Renal cortical epithelial cell (primary cell): ENCODE measurements around the gene ELMO1. TPM values are rescaled to one million over a fixed set of nuclear protein-coding genes. Genes with fewer than 3 reads are reported as not detected.

Experiments used
- DNase-seq: peaks from one replicate; pipeline ENCODE4 v3.0.0-alpha.2; 2011; ENCODE audit warnings: low read depth
- total RNA-seq: library from RNA; depleted of rRNA; stranded (reverse); fragments of >200 nt; gene quantifications from 2 replicates; pipeline ENCODE4 v1.2.3, GENCODE V29; 2014

ELMO1 gene
- total RNA-seq, 1 donor from 2014 or later, result 1.7 TPM

DNA sequence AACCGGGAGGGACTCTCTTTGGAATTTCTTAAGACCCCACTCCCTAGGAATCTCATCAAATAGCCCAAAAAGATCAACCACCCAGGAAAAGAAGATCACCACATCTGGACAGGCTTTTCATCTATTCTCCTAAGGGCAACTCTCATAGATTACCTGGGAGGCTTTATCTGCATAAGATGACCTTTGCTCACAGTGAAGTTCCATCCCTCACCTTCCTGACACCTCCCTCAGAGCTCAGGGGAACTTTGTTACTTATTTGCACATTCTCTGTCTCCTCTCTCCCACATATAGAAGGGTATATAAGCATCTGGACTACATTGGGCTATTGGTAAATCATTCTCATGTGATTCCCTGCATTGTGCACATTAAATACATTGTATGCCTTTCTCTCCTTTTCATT is 80.1 kb downstream of the ELMO1 start:
- no peak for DNase-seq

- DNase-seq, result no peak
Observed at GRCh38 chr7:37367010-37367409, 81.7 kb downstream of the ELMO1 start.

DNA sequence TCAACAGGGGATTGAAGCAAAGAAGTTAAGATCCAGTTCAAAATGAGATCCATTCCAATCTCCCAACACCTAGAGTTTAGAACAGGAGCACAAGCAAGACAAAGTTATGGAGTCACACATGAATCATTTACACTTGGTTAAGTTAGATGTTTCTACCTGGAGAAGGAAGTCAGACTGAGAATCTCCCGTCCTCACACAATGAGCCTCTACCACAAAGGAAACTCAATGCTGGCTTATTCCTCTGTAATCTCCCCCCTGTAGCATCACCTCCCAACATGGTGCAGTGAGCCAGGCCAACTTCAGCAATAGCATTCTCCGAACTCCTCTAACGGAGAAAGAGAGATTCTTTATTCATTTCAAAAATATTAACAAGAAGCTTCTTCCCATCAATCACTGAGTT is 82.2 kb downstream of the ELMO1 start:
- no peak for DNase-seq

GRCh38 chr7:37365405-37365804 is 83.3 kb downstream of the ELMO1 start:
- DNase-seq, result no peak

DNA sequence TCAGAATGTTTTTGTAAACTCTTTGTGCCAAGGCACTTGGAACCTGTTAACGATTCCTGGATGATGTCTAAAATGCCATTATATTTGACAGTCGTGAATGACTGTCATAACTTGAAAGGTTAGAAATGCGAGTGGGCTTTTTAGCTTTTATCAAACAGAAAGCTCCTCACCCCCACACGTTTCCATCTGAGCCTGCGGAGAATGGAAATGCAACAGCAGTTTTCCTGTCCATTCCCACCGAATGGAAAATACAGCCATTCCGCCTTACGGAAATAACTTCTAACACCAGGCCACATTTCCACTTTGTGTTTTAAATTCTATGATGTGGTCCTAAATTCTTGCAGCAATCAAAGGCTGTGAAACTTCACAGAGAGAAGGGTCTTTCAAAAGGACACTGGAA is 83.8 kb downstream of the ELMO1 start:
- DNase-seq, result no peak

DNA sequence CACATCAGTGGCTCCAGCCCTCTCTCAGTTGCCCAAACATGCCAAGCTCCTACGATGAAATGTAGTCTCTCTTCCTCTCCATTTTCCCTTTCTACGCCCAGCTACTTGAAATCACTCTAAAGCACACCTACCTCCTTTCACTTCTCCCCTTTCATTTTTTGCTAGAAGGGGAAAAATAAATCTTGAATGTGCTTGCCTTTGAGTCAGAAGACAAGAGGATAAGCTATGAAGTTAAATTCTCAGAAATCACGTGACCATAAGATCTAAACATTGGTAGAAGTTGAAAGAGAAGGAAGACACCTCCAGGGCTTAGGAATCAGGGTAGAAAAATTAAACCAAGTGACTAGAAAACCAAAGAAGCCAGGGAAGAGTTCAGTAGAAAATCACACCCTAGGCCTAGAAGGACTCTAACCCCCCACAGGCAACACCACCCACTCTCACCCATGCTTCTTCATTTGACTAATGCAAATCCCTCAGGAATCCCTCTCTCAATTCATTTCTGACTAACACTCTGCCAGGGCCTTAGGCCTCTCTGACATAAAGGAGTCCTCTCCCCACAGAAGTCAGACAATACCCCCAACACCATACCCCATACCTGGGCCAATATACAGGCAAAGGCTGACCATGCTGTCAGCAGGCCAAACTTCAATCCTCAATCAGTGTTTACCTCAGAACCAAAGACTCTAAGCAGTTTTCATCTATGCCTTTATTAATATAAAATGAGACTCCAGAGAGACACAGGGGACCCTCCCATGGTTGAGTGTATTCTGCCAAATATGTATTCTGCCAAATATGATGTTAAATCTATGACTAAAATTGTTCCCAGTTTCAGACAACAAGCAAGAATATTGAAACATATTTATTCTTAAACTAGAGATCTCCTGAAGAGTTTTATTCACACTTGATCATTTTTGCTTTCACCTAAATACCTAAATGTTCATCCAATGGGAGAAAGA is 84.8 kb downstream of the ELMO1 start:
- DNase-seq, result no peak

GRCh38 chr7:37362802-37363201 is 85.9 kb downstream of the ELMO1 start:
- no peak for DNase-seq

GRCh38 chr7:37360484-37360883 is 88.2 kb downstream of the ELMO1 start:
- DNase-seq, result no peak

DNA sequence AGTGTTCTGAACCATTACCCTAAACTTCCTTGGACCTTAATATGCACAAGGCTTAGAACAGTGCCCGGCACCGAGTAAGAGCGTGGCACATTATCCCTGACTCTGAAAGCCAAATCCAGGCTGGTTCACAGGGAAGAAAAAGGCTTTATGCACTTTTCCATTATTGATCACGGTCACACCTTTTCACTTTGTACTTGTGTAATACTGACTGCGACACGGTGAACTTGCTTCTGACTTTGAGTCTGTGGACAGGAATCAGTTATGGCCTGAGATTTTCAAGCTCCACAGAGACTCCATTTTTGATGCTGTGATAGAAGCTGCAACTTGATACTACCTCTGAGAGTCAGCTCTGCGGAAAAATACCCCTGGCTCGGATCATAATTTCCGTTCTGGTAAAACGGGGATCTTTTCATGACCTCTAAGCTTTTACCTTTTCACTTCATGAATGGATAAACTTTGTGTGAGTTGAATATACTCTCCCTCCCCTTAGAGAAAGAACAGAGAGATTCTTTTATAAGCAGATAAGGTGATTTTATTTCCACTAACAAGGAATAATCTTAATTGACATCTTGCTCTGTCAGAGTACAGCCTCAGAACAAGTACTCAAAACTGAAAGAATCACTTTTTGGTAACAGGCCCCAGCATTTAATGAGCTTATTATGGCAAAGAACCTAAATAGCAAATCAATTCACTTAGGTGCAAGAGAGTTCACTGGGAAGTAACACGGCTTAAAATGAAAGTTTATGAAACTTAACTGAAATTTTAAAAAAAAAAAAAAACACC is 88.8 kb downstream of the ELMO1 start:
- no peak for DNase-seq

DNA sequence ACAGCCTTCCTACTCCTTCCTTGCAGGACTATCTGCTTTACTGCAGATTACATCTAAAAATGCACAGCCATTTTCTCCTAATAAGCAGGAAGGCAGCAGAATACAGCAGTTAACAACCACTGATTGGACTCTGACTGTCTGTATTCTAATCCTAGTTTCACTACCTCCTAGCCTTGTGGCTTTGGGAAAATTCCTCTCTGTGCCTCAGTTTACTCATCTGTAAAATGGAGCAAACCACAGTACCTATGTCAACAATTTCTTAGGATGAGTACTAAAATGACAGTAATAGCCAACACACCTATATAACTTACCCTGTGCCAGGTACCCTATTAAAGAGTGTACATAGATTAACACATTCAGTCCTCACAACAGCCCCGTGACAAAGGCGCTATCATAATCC is 89.5 kb downstream of the ELMO1 start:
- no peak for DNase-seq

DNA sequence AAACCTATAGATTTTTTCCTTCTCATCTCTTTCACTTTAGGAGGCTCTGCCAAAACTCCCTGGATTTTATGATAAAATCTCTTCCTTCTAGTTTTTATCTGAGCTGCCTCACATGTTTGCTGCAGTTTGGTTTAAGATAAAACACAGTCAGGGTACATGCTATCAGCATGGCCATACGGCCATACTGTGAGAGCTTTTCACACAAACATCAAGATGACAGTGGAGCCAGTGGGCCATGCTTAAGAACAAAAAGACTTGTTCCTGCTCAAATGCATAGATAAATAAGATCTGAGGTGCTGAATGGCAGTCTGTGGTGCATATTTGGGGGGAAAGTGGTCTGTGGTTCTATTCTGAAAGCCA is 91.0 kb downstream of the ELMO1 start:
- no peak for DNase-seq

GRCh38 chr7:37356911-37357636 is 91.6 kb downstream of the ELMO1 start:
- no peak for DNase-seq

- DNase-seq, result peak; percentile 75
Observed at GRCh38 chr7:37354656-37355131, 94.0 kb downstream of the ELMO1 start.

GRCh38 chr7:37353949-37354655 is 94.6 kb downstream of the ELMO1 start:
- no peak for DNase-seq

- no peak for DNase-seq
Observed at GRCh38 chr7:37352974-37353948, 95.4 kb downstream of the ELMO1 start.

DNA sequence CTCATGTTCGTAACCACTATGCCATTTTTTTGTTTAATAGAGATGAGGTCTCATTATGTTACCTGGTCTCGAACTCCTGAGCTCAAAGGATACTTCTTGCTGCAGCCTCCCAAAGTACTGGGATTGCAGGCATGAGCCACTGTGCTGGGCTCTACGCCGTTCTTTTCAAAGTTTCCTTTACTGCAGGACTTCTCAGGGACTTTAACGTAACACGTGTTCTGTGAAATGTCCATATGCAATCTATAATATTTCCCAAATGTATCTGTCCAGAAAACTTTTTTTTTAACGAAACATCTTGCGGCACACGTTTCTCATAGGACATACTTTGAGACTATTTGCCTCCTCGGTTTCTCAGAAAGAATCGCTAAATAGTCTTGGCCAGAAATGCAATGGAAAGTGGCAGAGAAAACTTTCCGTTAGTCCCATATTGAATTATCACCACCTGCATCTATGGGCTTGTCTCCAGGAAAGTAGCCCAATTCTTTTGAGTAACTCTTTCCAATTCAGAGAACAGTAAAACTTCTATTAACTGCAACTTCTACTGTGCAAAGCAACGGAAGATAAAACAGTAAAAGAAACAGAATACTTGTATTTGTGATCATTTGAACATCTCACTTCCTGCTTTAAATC is 96.3 kb downstream of the ELMO1 start:
- no peak for DNase-seq

DNA sequence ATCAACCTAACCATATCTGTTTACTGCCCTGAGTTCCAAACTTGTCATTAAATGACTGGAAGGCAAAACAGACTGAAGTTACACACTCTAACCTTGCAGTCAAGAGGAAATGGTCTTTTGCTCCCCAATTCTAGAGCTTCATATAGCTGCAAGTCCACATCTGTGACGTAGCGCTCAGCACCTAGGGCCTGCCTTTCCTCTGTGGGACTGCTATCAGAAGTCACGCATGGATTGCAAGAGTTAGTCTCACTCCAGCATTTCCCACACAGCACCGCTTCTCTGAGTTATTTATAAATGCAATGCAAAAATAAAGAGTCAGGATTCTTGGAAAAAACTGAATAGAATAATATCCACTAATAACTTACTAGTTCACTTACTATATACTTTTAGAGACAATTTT is 96.9 kb downstream of the ELMO1 start:
- DNase-seq, result no peak

DNA sequence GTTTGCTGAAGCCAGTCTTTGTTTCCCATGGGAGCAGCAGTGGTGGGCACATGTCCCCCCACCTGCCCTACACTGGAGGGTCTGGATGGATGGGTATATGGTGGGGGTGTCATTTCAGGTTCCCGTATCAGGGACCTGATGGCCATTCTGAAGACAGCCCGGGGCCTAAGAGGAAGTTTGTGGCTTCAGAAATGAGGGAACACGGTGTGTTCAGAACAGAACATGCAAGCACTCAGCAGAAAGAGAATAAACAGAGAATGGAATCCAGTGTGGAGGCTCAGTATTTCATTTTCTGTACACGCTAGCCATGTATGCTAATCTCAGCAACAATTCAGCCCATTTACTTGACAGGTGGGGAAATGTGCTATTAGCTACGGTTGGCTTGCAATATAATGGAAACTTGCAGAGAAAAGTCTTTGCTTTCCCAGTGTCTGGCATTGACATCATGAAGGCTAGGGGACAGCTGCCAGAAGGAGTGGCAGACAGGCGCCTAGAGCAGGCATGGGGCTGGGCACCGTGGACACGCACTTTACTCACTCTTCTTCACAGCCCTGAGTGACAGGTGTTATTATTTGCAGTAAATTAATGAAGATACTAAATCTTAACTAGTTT is 98.6 kb downstream of the ELMO1 start:
- DNase-seq, result no peak

DNA sequence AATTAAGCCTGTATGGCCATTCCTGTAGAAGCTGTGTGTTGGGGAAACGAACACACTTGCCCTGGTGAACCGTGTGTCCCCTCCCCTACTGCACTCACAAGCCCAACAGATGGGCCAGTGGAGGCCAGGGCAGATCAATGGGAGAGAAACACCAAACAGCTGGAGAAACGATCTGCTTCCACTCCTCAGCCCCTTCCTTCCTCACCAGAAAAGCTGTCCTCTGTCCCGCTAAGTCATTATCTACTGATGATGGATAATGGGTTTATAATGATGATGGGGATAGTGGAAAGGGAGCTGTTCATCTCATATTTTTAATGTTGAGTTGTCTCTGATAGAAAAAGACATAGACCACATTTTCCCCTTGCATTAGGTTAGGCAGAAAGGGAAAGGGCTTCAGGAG is 99.7 kb downstream of the ELMO1 start:
- DNase-seq, result no peak
